Neural crest cell (in vitro differentiated cells): ENCODE measurements around the gene ARHGAP10. TPM values are rescaled to one million over a fixed set of nuclear protein-coding genes. Genes with fewer than 3 reads are reported as not detected.

ENCODE experiments used
- DNase-seq: peaks from one replicate; pipeline ENCODE4 v3.0.0; 2021; ENCODE audit warnings: low read depth, mixed read lengths, low spot score
- H3K27ac Mint-ChIP-seq: one replicate; pipeline ENCODE4 v1.8.0; 2021; ENCODE audit warnings: mild to moderate bottlenecking, mixed read lengths; ENCODE audit not compliant: unreplicated experiment
- H3K27me3 Mint-ChIP-seq: 2 replicates; pipeline ENCODE4 v1.8.0; 2021; ENCODE audit warnings: low read depth, mild to moderate bottlenecking, mixed read lengths
- H3K36me3 Mint-ChIP-seq: 2 replicates; pipeline ENCODE4 v1.8.0; 2021; ENCODE audit warnings: low read depth, mild to moderate bottlenecking, mixed read lengths
- H3K4me1 Mint-ChIP-seq: 2 replicates; pipeline ENCODE4 v1.8.0; 2021; ENCODE audit warnings: mixed read lengths
- H3K4me3 Mint-ChIP-seq: one replicate; pipeline ENCODE4 v1.8.0; 2021; ENCODE audit warnings: mild to moderate bottlenecking, mixed read lengths
- H3K9me3 Mint-ChIP-seq: 2 replicates; pipeline ENCODE4 v1.8.0; 2021; ENCODE audit warnings: mixed read lengths
- CTCF ChIP-seq: fragments of 200-600 bp; sonication (generic); conservative IDR thresholded peaks from 2 replicates; pipeline ENCODE4 v1.5.0; 2021; ENCODE audit warnings: antibody characterized with exemption, mild to moderate bottlenecking
- total RNA-seq: library from RNA; stranded (reverse); gene quantifications from 2 replicates; pipeline ENCODE4 v1.2.1, GENCODE V29; 2021

ARHGAP10 gene
- total RNA-seq, 1 donor from 2014 or later: 4.0 TPM

DNA sequence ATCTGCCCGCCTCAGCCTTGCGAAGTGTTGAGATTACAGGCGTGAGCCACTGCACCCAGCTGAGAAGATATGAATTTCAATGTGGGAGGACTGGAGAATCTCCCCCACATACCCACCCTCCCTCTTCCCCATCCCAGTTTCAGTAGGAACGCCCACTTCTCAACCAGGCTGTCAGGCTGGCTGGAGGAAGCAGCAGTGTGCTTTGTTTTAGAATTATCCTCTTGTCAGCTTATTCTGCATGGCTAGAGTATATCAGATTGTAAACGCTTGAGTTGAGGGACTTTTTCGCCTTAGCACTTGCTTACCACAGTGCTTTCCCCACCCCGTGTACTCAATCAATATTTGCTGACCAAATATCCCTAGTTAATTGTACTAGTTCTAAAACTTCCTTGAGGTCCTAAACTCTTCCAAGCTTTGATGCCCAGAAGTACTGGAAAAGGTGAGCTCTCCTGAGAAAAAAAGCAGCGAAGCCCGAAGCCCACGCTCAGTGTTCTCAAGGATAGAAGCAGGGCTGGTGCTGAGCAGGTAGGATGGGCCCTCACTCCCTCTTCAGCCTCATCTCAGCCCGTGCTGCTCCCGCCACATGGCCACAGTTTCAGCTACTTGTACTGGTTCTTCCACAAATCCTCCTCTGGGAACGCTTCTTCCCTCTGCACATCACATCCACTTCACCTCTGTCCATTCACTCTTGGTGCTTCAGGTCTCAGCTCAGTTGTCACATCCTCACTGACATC lies 7.3 kb upstream of the ARHGAP10 start:
- no peaks in the 10 kb centered on the region for H3K9me3 Mint-ChIP-seq
- H3K27me3 Mint-ChIP-seq: peaks cover 80% of the 10 kb centered on the region
- no peak for DNase-seq
- no peaks in the 10 kb centered on the region for H3K36me3 Mint-ChIP-seq
- H3K4me3 Mint-ChIP-seq: no peak overlapping the region
- no peak overlapping the region for H3K27ac Mint-ChIP-seq
- no peaks in the 10 kb centered on the region for H3K4me1 Mint-ChIP-seq
- no peak for TF ChIP-seq CTCF

- DNase-seq: no peak
- H3K27ac Mint-ChIP-seq: no peak overlapping the region
- H3K9me3 Mint-ChIP-seq: no peaks in the 10 kb centered on the region
- no peaks in the 10 kb centered on the region for H3K36me3 Mint-ChIP-seq
- H3K4me3 Mint-ChIP-seq: no peak overlapping the region
- no peaks in the 10 kb centered on the region for H3K4me1 Mint-ChIP-seq
- no peak for TF ChIP-seq CTCF
- peaks cover 82% of the 10 kb centered on the region for H3K27me3 Mint-ChIP-seq
These were observed 6.2 kb upstream of the ARHGAP10 start for GRCh38 chr4:147725673-147726072.

DNA sequence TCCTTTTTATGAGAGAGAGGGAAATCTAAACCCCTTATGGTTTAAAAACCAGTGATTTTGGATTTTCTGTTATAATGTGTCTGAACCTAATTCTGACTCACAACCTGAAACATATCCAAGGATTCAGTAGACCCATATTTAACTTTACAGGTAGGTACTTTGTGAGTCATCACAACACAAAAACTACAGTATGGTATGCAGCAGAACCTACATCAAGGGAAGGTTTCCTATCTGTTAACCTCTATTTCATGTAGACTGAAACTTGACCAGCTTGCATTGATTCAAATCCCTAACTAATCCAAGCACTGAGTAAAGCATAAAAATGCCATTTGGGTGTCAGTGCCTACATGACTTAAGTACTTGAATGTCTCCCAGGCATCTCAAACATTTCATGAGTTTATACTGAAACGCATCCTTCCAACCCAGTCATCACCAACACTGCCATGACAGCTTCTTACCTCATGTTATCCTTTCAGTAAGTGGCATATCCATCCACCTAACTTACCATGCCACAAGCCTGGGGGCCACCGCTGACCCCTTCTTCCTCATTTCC lies 4.3 kb upstream of the ARHGAP10 start:
- no peak for DNase-seq
- Mint-ChIP-seq H3K4me3 (no peak overlapping the region), H3K36me3 (no peaks in the 10 kb centered on the region), H3K4me1 (peaks cover 5% of the 10 kb centered on the region), H3K27ac (no peak overlapping the region), H3K9me3 (no peaks in the 10 kb centered on the region), H3K27me3 (peaks cover 88% of the 10 kb centered on the region)
- no peak for TF ChIP-seq CTCF

DNA sequence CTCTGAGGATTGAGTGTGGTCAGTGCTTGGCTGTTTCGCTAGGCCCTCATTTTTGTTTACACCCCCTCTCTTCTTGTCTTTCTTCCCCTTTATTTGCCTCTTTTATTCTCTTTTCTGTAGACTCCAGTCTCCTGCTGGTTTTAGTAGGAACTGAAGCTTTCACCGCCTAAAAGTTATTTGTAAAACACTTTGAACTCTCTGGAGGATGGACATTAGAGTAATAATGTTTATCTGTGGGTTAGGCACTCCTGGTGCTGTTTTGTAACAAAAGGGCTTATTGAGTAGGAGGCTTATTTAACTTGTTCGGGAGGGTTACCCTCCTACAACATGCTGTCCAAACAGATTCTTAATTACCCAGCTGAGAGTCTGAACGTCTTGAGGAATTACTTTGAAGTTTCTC lies 1.6 kb upstream of the ARHGAP10 start:
- peak overlapping the region; percentile 83 for H3K4me3 Mint-ChIP-seq
- TF ChIP-seq CTCF: peak; percentile 40
- no peaks in the 10 kb centered on the region for H3K36me3 Mint-ChIP-seq
- H3K4me1 Mint-ChIP-seq: peaks cover 20% of the 10 kb centered on the region
- peaks cover 95% of the 10 kb centered on the region for H3K27me3 Mint-ChIP-seq
- no peak overlapping the region for H3K27ac Mint-ChIP-seq
- no peaks in the 10 kb centered on the region for H3K9me3 Mint-ChIP-seq
- no peak for DNase-seq

GRCh38 chr4:147732518-147733235 lies 789 bp downstream of the ARHGAP10 start:
- TF ChIP-seq CTCF: no peak
- H3K9me3 Mint-ChIP-seq: no peaks in the 10 kb centered on the region
- DNase-seq: peak; percentile 36
- peaks cover 24% of the 10 kb centered on the region for H3K4me1 Mint-ChIP-seq
- H3K36me3 Mint-ChIP-seq: no peaks in the 10 kb centered on the region
- peak overlapping the region; percentile 91 for H3K4me3 Mint-ChIP-seq
- no peak overlapping the region for H3K27ac Mint-ChIP-seq
- peaks cover 90% of the 10 kb centered on the region for H3K27me3 Mint-ChIP-seq
